PFSK-1 (cell line): ENCODE results near the gene TMC4.

Experiments
- FOXP2 ChIP-seq: optimal IDR thresholded peaks from 2 replicates; pipeline ENCODE3; 2011; ENCODE audit warnings: borderline replicate concordance, control low read depth, inconsistent platforms; ENCODE audit not compliant: insufficient read depth; ENCODE audit errors: extremely low read length, extremely low read depth
- POLR2AphosphoS5 ChIP-seq: IDR thresholded peaks from 2 replicates; pipeline ENCODE4 v1.6.1; 2012; ENCODE audit warnings: low read depth, mild to moderate bottlenecking, control low read depth, low read length, moderate library complexity
- SIN3A ChIP-seq: IDR thresholded peaks from 2 replicates; pipeline ENCODE4 v1.6.1; 2012; ENCODE audit warnings: mild to moderate bottlenecking, low read length, moderate library complexity, borderline replicate concordance; ENCODE audit not compliant: insufficient read depth
- TAF1 ChIP-seq: IDR thresholded peaks from 2 replicates; pipeline ENCODE4 v1.6.1; 2012; ENCODE audit warnings: low read length, control low read depth, borderline replicate concordance; ENCODE audit not compliant: insufficient read depth
- TF ChIP-seq, protein P1 (sequence below), 2 experiments: IDR thresholded peaks; 2 replicates each; pipeline versions ENCODE4 v1.6.1 to v1.8.0; 2011 to 2012; ENCODE audit warnings: low read depth in 2 of 2, low read length in 2 of 2, control low read depth in 1 of 2, inconsistent platforms in 1 of 2, mild to moderate bottlenecking in 1 of 2, moderate library complexity in 1 of 2; ENCODE audit not compliant: insufficient read depth in 1 of 2

DNA sequence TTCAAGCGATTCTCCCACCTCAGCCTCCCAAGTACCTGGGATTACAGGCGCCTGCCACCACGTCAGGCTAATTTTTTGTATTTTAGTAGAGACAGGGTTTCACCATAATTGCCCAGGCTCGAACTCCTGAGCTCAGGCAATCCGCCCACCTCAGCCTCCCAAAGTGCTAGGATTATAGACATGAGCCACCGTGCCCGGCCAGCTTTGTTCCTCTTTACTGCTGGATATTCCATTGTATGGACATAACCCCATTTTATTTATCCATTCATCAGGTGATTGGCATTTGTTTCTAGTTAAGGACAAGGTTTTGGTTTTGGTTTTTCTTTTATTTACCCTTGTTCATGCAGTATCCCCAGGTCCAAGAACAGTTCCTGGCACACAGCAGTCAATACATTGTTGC lies 23.6 kb upstream of the TMC4 start:
- TF ChIP-seq POLR2AphosphoS5 (no peak), TAF1 (no peak), SIN3A (no peak), FOXP2 (no peak)
- TF ChIP-seq, protein P1, sequence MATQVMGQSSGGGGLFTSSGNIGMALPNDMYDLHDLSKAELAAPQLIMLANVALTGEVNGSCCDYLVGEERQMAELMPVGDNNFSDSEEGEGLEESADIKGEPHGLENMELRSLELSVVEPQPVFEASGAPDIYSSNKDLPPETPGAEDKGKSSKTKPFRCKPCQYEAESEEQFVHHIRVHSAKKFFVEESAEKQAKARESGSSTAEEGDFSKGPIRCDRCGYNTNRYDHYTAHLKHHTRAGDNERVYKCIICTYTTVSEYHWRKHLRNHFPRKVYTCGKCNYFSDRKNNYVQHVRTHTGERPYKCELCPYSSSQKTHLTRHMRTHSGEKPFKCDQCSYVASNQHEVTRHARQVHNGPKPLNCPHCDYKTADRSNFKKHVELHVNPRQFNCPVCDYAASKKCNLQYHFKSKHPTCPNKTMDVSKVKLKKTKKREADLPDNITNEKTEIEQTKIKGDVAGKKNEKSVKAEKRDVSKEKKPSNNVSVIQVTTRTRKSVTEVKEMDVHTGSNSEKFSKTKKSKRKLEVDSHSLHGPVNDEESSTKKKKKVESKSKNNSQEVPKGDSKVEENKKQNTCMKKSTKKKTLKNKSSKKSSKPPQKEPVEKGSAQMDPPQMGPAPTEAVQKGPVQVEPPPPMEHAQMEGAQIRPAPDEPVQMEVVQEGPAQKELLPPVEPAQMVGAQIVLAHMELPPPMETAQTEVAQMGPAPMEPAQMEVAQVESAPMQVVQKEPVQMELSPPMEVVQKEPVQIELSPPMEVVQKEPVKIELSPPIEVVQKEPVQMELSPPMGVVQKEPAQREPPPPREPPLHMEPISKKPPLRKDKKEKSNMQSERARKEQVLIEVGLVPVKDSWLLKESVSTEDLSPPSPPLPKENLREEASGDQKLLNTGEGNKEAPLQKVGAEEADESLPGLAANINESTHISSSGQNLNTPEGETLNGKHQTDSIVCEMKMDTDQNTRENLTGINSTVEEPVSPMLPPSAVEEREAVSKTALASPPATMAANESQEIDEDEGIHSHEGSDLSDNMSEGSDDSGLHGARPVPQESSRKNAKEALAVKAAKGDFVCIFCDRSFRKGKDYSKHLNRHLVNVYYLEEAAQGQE (IDR thresholded peaks at IDR 0.05; ENCODE audit: insufficient read depth in 1 of 2, low read depth in 2 of 2, low read length in 2 of 2) = no peak
